ENCODE measurements around the gene UBE2K. TPM values are rescaled to one million over a fixed set of nuclear protein-coding genes. Genes with fewer than 3 reads are reported as not detected.
"Not testable (repeated sequence)": the region's sequence is repeated elsewhere in the genome, so short reads cannot be mapped to it uniquely, and the experiment has no call there.

The UBE2K gene
- total and polyA plus RNA-seq, 2 experiments from 2014 or later: 40.4 to 112 TPM

DNA sequence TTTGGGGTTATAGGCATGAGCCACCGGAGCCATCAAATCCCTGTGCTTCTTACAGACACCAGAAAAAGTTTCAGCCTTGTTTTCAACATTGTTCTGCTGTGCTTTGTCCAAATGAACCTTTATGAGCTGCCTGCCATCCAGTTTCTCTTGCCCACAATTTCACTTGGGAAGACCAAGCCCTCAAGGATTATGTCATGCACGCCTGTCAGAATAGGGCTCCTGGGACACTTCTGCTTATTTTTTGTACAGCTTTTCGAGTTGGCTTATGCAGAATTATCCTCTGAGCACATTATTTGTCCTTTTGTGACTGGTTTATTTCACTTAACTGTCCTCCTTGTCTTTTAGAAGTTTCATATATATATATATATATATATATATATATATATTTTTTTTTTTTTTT lies 16.2 kb downstream of the UBE2K start:
- Histone ChIP-seq H3K9me3 (ENCODE audit: low read depth) (no peaks in the 10 kb centered on the region), H4K20me1 (ENCODE audit: insufficient read depth, poor library complexity, severe bottlenecking) (peaks cover 68% of the 10 kb centered on the region), H3K27ac (no peak overlapping the region), H3K36me3 (replicated peaks; ENCODE audit: insufficient read depth, low read depth) (no peaks in the 10 kb centered on the region), H2AFZ (no peak overlapping the region), H3K27me3 (no peaks in the 10 kb centered on the region), H3K4me2 (no peak overlapping the region), H3K4me3 (no peak overlapping the region), H3K9me2 (replicated peaks; ENCODE audit: insufficient read depth) (no peaks in the 10 kb centered on the region), H3K79me2 (peaks cover 97% of the 10 kb centered on the region), H3K4me1 (ENCODE audit: insufficient read depth) (no peaks in the 10 kb centered on the region)
- no peak for TF ChIP-seq EZH2 (IDR thresholded peaks at IDR 0.05; ENCODE audit: borderline replicate concordance)
- no peak for TF ChIP-seq CTCF (IDR thresholded peaks at IDR 0.05; ENCODE audit: poor library complexity)
- no peak for TF ChIP-seq EZH2phosphoT487 (IDR thresholded peaks at IDR 0.05; ENCODE audit: low read depth, severe bottlenecking, unreplicated experiment)
- WGBS (ENCODE audit: low lambda C conversion rate, missing lambda C conversion rate): 84% methylated on average over 3 of the region's 3 CpGs
- DNase-seq (ENCODE audit: low spot score): no peak

- TF ChIP-seq EZH2 (IDR thresholded peaks at IDR 0.05; ENCODE audit: borderline replicate concordance) (no peak), EZH2phosphoT487 (IDR thresholded peaks at IDR 0.05; ENCODE audit: low read depth, severe bottlenecking, unreplicated experiment) (no peak), CTCF (IDR thresholded peaks at IDR 0.05; ENCODE audit: poor library complexity) (no peak)
- DNase-seq (ENCODE audit: low spot score): no peak
- H3K4me1 ChIP-seq (ENCODE audit: insufficient read depth): no peaks in the 10 kb centered on the region
- H4K20me1 ChIP-seq (ENCODE audit: insufficient read depth, poor library complexity, severe bottlenecking): peaks cover 71% of the 10 kb centered on the region
- no peaks in the 10 kb centered on the region for H3K9me2 ChIP-seq (replicated peaks; ENCODE audit: insufficient read depth)
- no peak overlapping the region for H3K27ac ChIP-seq
- WGBS (ENCODE audit: low lambda C conversion rate, missing lambda C conversion rate): 86% methylated on average over 3 of the region's 3 CpGs
- H3K9me3 ChIP-seq (ENCODE audit: low read depth): no peaks in the 10 kb centered on the region
- no peaks in the 10 kb centered on the region for H3K27me3 ChIP-seq
- no peak overlapping the region for H3K4me2 ChIP-seq
- no peak overlapping the region for H2AFZ ChIP-seq
- H3K79me2 ChIP-seq: peaks cover 97% of the 10 kb centered on the region
- H3K4me3 ChIP-seq: no peak overlapping the region
- H3K36me3 ChIP-seq (replicated peaks; ENCODE audit: insufficient read depth, low read depth): no peaks in the 10 kb centered on the region
Observed at GRCh38 chr4:39715788-39716187, 17.9 kb downstream of the UBE2K start.

DNA sequence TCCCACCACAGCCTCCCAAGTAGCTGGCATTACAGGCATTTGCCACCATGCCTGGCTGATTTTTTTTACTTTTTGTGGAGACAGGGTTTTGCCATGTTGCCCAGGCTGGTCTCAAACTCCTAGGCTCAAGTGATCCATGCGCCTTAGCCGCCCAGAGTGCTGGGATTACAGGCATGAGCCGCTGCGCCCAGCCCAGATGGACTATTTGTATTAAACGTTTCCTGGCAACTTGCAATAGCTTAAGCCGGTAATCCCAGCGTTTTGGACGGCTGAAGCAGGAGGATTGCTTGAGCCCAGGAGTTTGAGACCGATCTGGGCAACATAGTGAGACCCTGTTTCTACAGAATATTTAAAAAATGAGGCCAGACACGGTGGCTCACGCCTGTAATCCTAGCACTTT lies 18.4 kb downstream of the UBE2K start:
- Histone ChIP-seq H4K20me1 (ENCODE audit: insufficient read depth, poor library complexity, severe bottlenecking) (peaks cover 76% of the 10 kb centered on the region), H3K27me3 (no peaks in the 10 kb centered on the region), H3K4me2 (no peak overlapping the region), H3K4me3 (no peak overlapping the region), H3K9me2 (replicated peaks; ENCODE audit: insufficient read depth) (no peaks in the 10 kb centered on the region), H3K79me2 (peaks cover 97% of the 10 kb centered on the region), H3K36me3 (replicated peaks; ENCODE audit: insufficient read depth, low read depth) (no peaks in the 10 kb centered on the region), H3K4me1 (ENCODE audit: insufficient read depth) (no peaks in the 10 kb centered on the region), H3K27ac (no peak overlapping the region), H2AFZ (no peak overlapping the region), H3K9me3 (ENCODE audit: low read depth) (no peaks in the 10 kb centered on the region)
- no peak for DNase-seq (ENCODE audit: low spot score)
- 86% methylated on average over 11 of the region's 11 CpGs for WGBS (ENCODE audit: low lambda C conversion rate, missing lambda C conversion rate)
- TF ChIP-seq EZH2 (IDR thresholded peaks at IDR 0.05; ENCODE audit: borderline replicate concordance) (no peak), CTCF (IDR thresholded peaks at IDR 0.05; ENCODE audit: poor library complexity) (no peak)

GRCh38 chr4:39717743-39718142 lies 19.8 kb downstream of the UBE2K start:
- not testable (repeated sequence) for H3K27ac ChIP-seq; H3K4me1 ChIP-seq (ENCODE audit: insufficient read depth); H3K4me3 ChIP-seq; H3K36me3 ChIP-seq (replicated peaks; ENCODE audit: insufficient read depth, low read depth); H3K9me3 ChIP-seq (ENCODE audit: low read depth); H2AFZ ChIP-seq; H3K9me2 ChIP-seq (replicated peaks; ENCODE audit: insufficient read depth); H3K4me2 ChIP-seq; DNase-seq (ENCODE audit: low spot score); H3K27me3 ChIP-seq
- H3K79me2 ChIP-seq: peaks cover 99% of the 10 kb centered on the region
- WGBS (ENCODE audit: low lambda C conversion rate, missing lambda C conversion rate): 87% methylated on average over 19 of the region's 19 CpGs
- H4K20me1 ChIP-seq (ENCODE audit: insufficient read depth, poor library complexity, severe bottlenecking): peaks cover 85% of the 10 kb centered on the region

All from hepatocyte (in vitro differentiated cells).